Measurements from ENCODE around the gene S1PR5. TPM values are rescaled to one million over a fixed set of nuclear protein-coding genes. Genes with fewer than 3 reads are reported as not detected.

S1PR5 gene
- total RNA-seq, 4 donors from 2014 or later = not detected

DNA sequence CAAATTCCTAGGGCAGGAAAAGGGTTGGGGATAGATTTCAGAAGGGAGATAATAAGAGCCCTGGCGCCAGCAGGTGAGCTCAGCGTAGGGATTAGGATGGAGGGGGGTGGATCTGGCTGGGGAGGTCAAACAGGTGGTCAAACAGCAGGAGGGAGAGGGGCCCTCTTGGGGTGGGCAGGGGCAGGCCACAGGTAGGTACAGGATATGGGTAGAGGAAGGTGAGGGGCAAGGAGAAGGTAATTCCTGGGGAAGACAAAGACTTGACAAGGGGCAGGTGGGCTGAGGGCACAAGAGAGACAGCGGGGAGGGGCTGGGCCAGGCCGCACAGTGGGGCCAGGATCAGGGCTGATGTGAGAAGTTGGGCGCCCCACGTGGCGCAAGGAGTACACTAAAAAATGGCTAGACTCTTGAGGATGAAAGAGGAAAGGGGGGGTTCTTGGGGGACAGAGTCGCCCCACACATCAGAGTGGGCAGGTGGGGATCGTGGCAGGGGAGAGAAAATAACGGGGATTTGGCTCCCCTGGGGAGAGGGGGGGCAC is 47.9 kb upstream of the S1PR5 start:
- peaks cover 11 to 37% (median 27%) of the 10 kb centered on the region in 4 donors for H3K36me3 ChIP-seq
- H3K9me3 ChIP-seq = no peaks in the 10 kb centered on the region
- peak overlapping the region; percentile 87 to 94 (median 90) for H3K27ac ChIP-seq (replicated peaks in 1 of 4)
- intact Hi-C loops (cut with DNase I) = loop anchor here (5.0 to 10.0 kb wide), 2 partner anchors 63 to 160 kb away; partner anchors contain the start of genes CDC37 and KEAP1
- WGBS = 18% methylated on average over 10 of the region's 10 CpGs
- TF ChIP-seq, protein P1, sequence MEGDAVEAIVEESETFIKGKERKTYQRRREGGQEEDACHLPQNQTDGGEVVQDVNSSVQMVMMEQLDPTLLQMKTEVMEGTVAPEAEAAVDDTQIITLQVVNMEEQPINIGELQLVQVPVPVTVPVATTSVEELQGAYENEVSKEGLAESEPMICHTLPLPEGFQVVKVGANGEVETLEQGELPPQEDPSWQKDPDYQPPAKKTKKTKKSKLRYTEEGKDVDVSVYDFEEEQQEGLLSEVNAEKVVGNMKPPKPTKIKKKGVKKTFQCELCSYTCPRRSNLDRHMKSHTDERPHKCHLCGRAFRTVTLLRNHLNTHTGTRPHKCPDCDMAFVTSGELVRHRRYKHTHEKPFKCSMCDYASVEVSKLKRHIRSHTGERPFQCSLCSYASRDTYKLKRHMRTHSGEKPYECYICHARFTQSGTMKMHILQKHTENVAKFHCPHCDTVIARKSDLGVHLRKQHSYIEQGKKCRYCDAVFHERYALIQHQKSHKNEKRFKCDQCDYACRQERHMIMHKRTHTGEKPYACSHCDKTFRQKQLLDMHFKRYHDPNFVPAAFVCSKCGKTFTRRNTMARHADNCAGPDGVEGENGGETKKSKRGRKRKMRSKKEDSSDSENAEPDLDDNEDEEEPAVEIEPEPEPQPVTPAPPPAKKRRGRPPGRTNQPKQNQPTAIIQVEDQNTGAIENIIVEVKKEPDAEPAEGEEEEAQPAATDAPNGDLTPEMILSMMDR (IDR thresholded peaks at IDR 0.05) = peak in 1 of 3 experiments; percentile 12
- no peak for TF ChIP-seq POLR2A (IDR thresholded peaks at IDR 0.05; ENCODE audit: low read depth)
- no peaks in the 10 kb centered on the region for H3K27me3 ChIP-seq
- DNase-seq (ENCODE audit: extremely low spot score) = no peak
- peaks cover 36 to 49% (median 45%) of the 10 kb centered on the region in 4 donors for H3K4me1 ChIP-seq
- peak overlapping the region; percentile 81 to 95 (median 90) for H3K4me3 ChIP-seq

DNA sequence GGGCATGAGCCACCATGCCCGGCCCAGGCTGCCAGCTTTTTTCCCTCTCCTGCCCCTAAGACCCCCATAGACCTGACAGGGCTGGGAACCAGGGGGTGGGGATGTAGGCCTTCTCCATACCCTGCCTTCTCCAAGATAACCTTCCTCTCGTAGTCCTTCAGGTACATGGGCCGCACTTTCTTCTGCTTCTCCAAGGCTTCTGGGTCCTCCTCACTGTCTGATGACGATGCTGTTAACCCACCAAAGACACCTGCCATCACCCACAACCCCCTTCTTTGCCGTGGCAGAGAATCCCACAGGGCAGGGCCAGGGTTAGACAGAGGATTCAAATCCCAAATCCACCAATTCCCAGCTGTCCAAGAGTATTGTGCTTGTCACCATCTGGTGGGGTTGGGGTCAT is 45.4 kb upstream of the S1PR5 start:
- no peaks in the 10 kb centered on the region for H3K9me3 ChIP-seq
- no peak for DNase-seq (ENCODE audit: extremely low spot score)
- no peaks in the 10 kb centered on the region for H3K27me3 ChIP-seq
- no peak overlapping the region for H3K4me3 ChIP-seq
- H3K27ac ChIP-seq (replicated peaks in 1 of 4) = no peak overlapping the region
- 91% methylated on average over 5 of the region's 5 CpGs for WGBS
- peaks cover 20 to 62% (median 52%) of the 10 kb centered on the region in 4 donors for H3K36me3 ChIP-seq
- peaks cover 22 to 29% (median 27%) of the 10 kb centered on the region in 4 donors for H3K4me1 ChIP-seq
- intact Hi-C loops (cut with DNase I) = loop anchor here (10.0 kb wide), 1 partner anchor 158 kb away; the partner anchor contains the start of gene CDC37
- no peak for TF ChIP-seq POLR2A (IDR thresholded peaks at IDR 0.05; ENCODE audit: low read depth)
- TF ChIP-seq, protein P1 (IDR thresholded peaks at IDR 0.05) = no peak

GRCh38 chr19:10560154-10560553 is 42.9 kb upstream of the S1PR5 start:
- Histone ChIP-seq H3K27ac (replicated peaks in 1 of 4) (no peak overlapping the region), H3K36me3 (peaks cover 33 to 86% (median 76%) of the 10 kb centered on the region in 4 donors), H3K4me3 (no peak overlapping the region), H3K9me3 (no peaks in the 10 kb centered on the region), H3K4me1 (peaks cover 7 to 10% (median 8%) of the 10 kb centered on the region in 4 donors), H3K27me3 (no peaks in the 10 kb centered on the region)
- intact Hi-C loops (cut with DNase I) = loop anchor here (10.0 kb wide), 1 partner anchor 155 kb away; the partner anchor contains the start of gene CDC37
- DNase-seq (ENCODE audit: extremely low spot score) = no peak
- WGBS = 91% methylated on average over 7 of the region's 7 CpGs
- TF ChIP-seq, protein P1 (IDR thresholded peaks at IDR 0.05) = no peak
- TF ChIP-seq POLR2A (IDR thresholded peaks at IDR 0.05; ENCODE audit: low read depth) = no peak
- TF ChIP-seq EP300 (IDR thresholded peaks at IDR 0.05) = no peak
- no peak for TF ChIP-seq POLR2AphosphoS5 (IDR thresholded peaks at IDR 0.05)

GRCh38 chr19:10557603-10558197 is 40.5 kb upstream of the S1PR5 start:
- no peak for DNase-seq (ENCODE audit: extremely low spot score)
- Histone ChIP-seq H3K36me3 (peaks cover 56 to 100% (median 94%) of the 10 kb centered on the region in 4 donors), H3K27ac (replicated peaks in 1 of 4) (no peak overlapping the region), H3K9me3 (no peaks in the 10 kb centered on the region), H3K27me3 (no peaks in the 10 kb centered on the region), H3K4me1 (peaks cover 0 to 3% (median 0%) of the 10 kb centered on the region in 4 donors), H3K4me3 (no peak overlapping the region)
- intact Hi-C loops (cut with DNase I) = no loop called here
- TF ChIP-seq POLR2A (IDR thresholded peaks at IDR 0.05; ENCODE audit: low read depth) = no peak
- TF ChIP-seq, protein P1 (IDR thresholded peaks at IDR 0.05) = no peak
- TF ChIP-seq EP300 (IDR thresholded peaks at IDR 0.05) = no peak
- TF ChIP-seq POLR2AphosphoS5 (IDR thresholded peaks at IDR 0.05) = no peak
- 95% methylated on average over 30 of the region's 33 CpGs for WGBS

All from esophagus muscularis mucosa (tissue), 4 donors.